ENCODE measurements around the gene AKAP7.

DNA sequence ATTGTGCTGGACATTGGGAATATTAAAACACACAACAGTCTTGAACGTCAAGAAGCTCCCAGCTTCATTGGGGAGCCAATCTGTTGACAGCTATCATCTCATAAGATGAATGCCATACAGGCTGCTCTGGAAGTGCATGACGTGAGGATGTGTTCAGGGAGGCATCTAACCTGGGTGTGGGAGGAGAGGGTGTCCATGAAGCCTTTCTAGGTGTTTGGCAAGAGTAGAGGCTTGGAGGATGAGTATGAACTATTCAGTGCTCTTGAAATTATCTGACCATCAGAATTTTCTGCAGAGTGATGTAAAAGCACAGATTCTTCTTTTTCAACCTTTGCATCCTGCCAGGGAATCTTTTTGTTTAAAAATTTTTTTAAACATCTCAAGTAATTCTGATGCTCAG is 11.6 kb downstream of the AKAP7 start:
- TF ChIP-seq CTCF (IDR thresholded peaks at IDR 0.05; ENCODE audit: low read length) (no peak), EZH2 (IDR thresholded peaks at IDR 0.05; ENCODE audit: borderline replicate concordance, low read length) (no peak)

All from OCI-LY1 (cell line).